ENCODE results near the gene SLC4A7. TPM values are rescaled to one million over a fixed set of nuclear protein-coding genes. Genes with fewer than 3 reads are reported as not detected.
"Not testable (repeated sequence)": the region's sequence is repeated elsewhere in the genome, so short reads cannot be mapped to it uniquely, and the experiment has no call there.

SLC4A7 gene
- total RNA-seq: 36.0 and 74.0 TPM in 2 replicates

GRCh38 chr3:27484015-27484844, at the start of gene SLC4A7:
Gene SLC4A7 (minus strand): TSS chr3:27484384. CDS start chr3:27484126, 258 bp downstream.
- H3K4me3 ChIP-seq (ENCODE audit: low read depth, low read length): peak within 1 kb of the TSS; percentile 70
- TF ChIP-seq, protein P1, sequence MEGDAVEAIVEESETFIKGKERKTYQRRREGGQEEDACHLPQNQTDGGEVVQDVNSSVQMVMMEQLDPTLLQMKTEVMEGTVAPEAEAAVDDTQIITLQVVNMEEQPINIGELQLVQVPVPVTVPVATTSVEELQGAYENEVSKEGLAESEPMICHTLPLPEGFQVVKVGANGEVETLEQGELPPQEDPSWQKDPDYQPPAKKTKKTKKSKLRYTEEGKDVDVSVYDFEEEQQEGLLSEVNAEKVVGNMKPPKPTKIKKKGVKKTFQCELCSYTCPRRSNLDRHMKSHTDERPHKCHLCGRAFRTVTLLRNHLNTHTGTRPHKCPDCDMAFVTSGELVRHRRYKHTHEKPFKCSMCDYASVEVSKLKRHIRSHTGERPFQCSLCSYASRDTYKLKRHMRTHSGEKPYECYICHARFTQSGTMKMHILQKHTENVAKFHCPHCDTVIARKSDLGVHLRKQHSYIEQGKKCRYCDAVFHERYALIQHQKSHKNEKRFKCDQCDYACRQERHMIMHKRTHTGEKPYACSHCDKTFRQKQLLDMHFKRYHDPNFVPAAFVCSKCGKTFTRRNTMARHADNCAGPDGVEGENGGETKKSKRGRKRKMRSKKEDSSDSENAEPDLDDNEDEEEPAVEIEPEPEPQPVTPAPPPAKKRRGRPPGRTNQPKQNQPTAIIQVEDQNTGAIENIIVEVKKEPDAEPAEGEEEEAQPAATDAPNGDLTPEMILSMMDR (conservative IDR thresholded peaks at IDR 0.05; ENCODE audit: low read depth, low read length): no peak
- DNase-seq (ENCODE audit: low read depth): no peak

- DNase-seq (ENCODE audit: low read depth): no peak
- TF ChIP-seq, protein P1 (conservative IDR thresholded peaks at IDR 0.05; ENCODE audit: low read depth, low read length): no peak
- no peak overlapping the region for H3K4me3 ChIP-seq (ENCODE audit: low read depth, low read length)
Observed at GRCh38 chr3:27533261-27533607, 49.0 kb upstream of the SLC4A7 start.

- TF ChIP-seq, protein P1 (conservative IDR thresholded peaks at IDR 0.05; ENCODE audit: low read depth, low read length): no peak
- DNase-seq (ENCODE audit: low read depth): no peak
- no peak overlapping the region for H3K4me3 ChIP-seq (ENCODE audit: low read depth, low read length)
Observed at GRCh38 chr3:27532426-27533260, 48.5 kb upstream of the SLC4A7 start.

GRCh38 chr3:27531193-27531751, 47.1 kb upstream of the SLC4A7 start:
- H3K4me3 ChIP-seq (ENCODE audit: low read depth, low read length); DNase-seq (ENCODE audit: low read depth): not testable (repeated sequence)

DNA sequence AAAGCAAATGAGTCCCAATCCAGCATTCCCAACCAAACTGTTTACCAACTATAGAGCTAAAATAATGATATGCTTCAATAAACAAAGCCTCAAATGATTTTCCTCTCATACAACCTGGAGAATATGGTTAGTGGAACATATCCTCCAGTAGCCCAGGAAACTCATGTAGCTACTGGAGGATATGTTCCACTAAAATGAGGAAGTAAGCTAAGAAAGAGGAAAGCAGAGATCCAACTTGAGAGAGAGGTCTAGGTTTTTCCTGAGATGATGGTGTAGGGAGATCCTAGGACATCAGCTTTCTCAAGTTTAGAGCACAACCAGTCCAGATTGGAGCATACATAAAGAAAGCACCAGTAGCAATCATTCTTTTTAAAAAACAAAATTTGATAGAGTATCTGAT, 44.6 kb upstream of the SLC4A7 start:
- no peak for DNase-seq (ENCODE audit: low read depth)
- H3K4me3 ChIP-seq (ENCODE audit: low read depth, low read length): no peak overlapping the region
- TF ChIP-seq, protein P1 (conservative IDR thresholded peaks at IDR 0.05; ENCODE audit: low read depth, low read length): no peak

GRCh38 chr3:27526614-27527315, 42.6 kb upstream of the SLC4A7 start:
- TF ChIP-seq, protein P1 (conservative IDR thresholded peaks at IDR 0.05; ENCODE audit: low read depth, low read length): no peak
- no peak for DNase-seq (ENCODE audit: low read depth)
- H3K4me3 ChIP-seq (ENCODE audit: low read depth, low read length): no peak overlapping the region

DNA sequence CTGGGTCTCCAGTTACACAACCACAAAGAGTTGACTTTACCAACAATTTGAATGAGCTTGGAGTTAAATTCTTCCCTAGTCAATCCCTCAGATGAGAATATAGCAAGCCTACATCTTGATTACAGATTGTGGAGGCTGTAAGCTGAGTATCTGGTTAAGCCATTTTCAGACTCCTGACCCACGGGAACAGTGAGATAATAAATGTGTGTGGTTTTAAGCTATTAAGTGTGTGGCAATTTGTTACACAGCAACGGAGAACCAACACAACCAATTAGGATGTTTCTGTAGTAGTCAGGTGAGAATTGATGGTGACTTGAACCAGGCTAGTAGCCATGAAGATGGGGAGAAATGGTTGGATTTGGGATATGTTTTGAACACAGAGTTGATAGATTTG, 37.7 kb upstream of the SLC4A7 start:
- H3K4me3 ChIP-seq (ENCODE audit: low read depth, low read length): no peak overlapping the region
- no peak for DNase-seq (ENCODE audit: low read depth)
- TF ChIP-seq, protein P1 (conservative IDR thresholded peaks at IDR 0.05; ENCODE audit: low read depth, low read length): no peak
